PC-3 (cell line): ENCODE measurements around the gene IGF2BP2. TPM values are rescaled to one million over a fixed set of nuclear protein-coding genes. Genes with fewer than 3 reads are reported as not detected.

Source experiments
- ATAC-seq: fragments of 200-7000 bp; cut with Tn5 transposase; 2 replicates; pipeline ENCODE4 v1.9.1; 2020; ENCODE audit warnings: mild to moderate bottlenecking, moderate library complexity
- BruUV-seq: library from RNA; stranded (reverse); fragments of 400-500 nt; replicated peaks from 2 replicates; lab custom pipeline; 2021; lab: Mats Ljungman, UMichigan
- CTCF ChIA-PET: fragments of 300-600 bp; sonication (Branson Sonifier 250); formaldehyde crosslinking; loops from one replicate; lab custom pipeline; 2022; ENCODE audit warnings: antibody characterized with exemption; lab: Charles Lee
- POLR2A ChIA-PET: fragments of 300-600 bp; sonication (Branson Sonifier 250); formaldehyde crosslinking; loops from one replicate; lab custom pipeline; 2022; ENCODE audit warnings: antibody characterized with exemption; ENCODE audit not compliant: unreplicated experiment; lab: Charles Lee
- DNase-seq: peaks from one replicate; pipeline ENCODE4 v3.0.0-alpha.2; 2015
- H2AFZ ChIP-seq: fragments of 300-600 bp; sonication (generic); 2 replicates; pipeline ENCODE4 v1.6.0; 2016; ENCODE audit warnings: antibody characterized with exemption, low read length
- H3F3A ChIP-seq: fragments of 300-600 bp; sonication (generic); one replicate; pipeline ENCODE4 v1.6.0; 2017; ENCODE audit warnings: antibody characterized with exemption, low read length, control low read depth, mild to moderate bottlenecking; ENCODE audit not compliant: unreplicated experiment
- H3K27ac ChIP-seq: fragments of 300-600 bp; sonication (generic); 2 replicates; pipeline ENCODE4 v1.5.1; 2016; ENCODE audit warnings: mild to moderate bottlenecking, low read length
- H3K27me3 ChIP-seq: fragments of 300-600 bp; sonication (generic); 2 replicates; pipeline ENCODE4 v1.6.1; 2016; ENCODE audit warnings: low read length, mixed read lengths
- H3K36me3 ChIP-seq: fragments of 300-600 bp; sonication (generic); 2 replicates; pipeline ENCODE4 v1.6.1; 2016; ENCODE audit warnings: low read depth, mixed run types, low read length, mixed read lengths
- H3K4me1 ChIP-seq: fragments of 300-600 bp; sonication (generic); 2 replicates; pipeline ENCODE4 v1.5.1; 2016; ENCODE audit warnings: low read length; ENCODE audit not compliant: insufficient read depth
- H3K4me2 ChIP-seq: fragments of 300-600 bp; sonication (generic); 2 replicates; pipeline ENCODE4 v1.6.0; 2016; ENCODE audit warnings: low read length
- H3K4me3 ChIP-seq: fragments of 300-600 bp; sonication (generic); 2 replicates; pipeline ENCODE4 v1.5.1; 2016; ENCODE audit warnings: mild to moderate bottlenecking, low read length, mixed read lengths
- H3K79me2 ChIP-seq: fragments of 300-600 bp; sonication (generic); 2 replicates; pipeline ENCODE4 v1.6.1; 2017; ENCODE audit warnings: low read length, mixed read lengths
- H3K9ac ChIP-seq: fragments of 300-600 bp; sonication (generic); 2 replicates; pipeline ENCODE4 v1.6.0; 2016; ENCODE audit warnings: mild to moderate bottlenecking, low read length
- H3K9me2 ChIP-seq: fragments of 300-600 bp; sonication (generic); replicated peaks from 2 replicates; pipeline ENCODE4 v1.6.1; 2016; ENCODE audit warnings: mixed run types, low read length, mixed read lengths
- H3K9me3 ChIP-seq: fragments of 300-600 bp; sonication (generic); 2 replicates; pipeline ENCODE4 v1.6.1; 2016; ENCODE audit warnings: low read length, mixed read lengths
- H4K20me1 ChIP-seq: fragments of 300-600 bp; sonication (generic); 2 replicates; pipeline ENCODE4 v1.6.1; 2016; ENCODE audit warnings: low read length, mixed read lengths
- EZH2 ChIP-seq: fragments of 300-600 bp; sonication (generic); IDR thresholded peaks from one replicate; pipeline ENCODE4 v1.6.1; 2017; ENCODE audit warnings: antibody characterized with exemption, mild to moderate bottlenecking, low read length; ENCODE audit not compliant: unreplicated experiment
- EZH2phosphoT487 ChIP-seq: fragments of 300-600 bp; sonication (generic); IDR thresholded peaks from 2 replicates; pipeline ENCODE4 v1.6.1; 2018; ENCODE audit warnings: mild to moderate bottlenecking, antibody characterized with exemption, low read length, borderline replicate concordance
- intact Hi-C: fragments of 100-400 bp; cut with micrococcal nuclease; formaldehyde crosslinking; loops from 2 replicates; pipeline ENCODE4 v1.9.0; 2023
- total RNA-seq: library from RNA; depleted of rRNA; stranded (reverse); fragments of >200 nt; gene quantifications from 2 replicates; pipeline ENCODE4 v1.2.3, GENCODE V29; 2014
- TF ChIP-seq, protein P1 (sequence below): fragments of 300-600 bp; sonication (generic); conservative IDR thresholded peaks from 2 replicates; pipeline ENCODE4 v1.5.1; 2017; ENCODE audit warnings: antibody characterized with exemption, low read depth, mild to moderate bottlenecking, low read length

IGF2BP2 gene
- total RNA-seq, 1 experiment from 2014 or later, result 81.2 TPM

DNA sequence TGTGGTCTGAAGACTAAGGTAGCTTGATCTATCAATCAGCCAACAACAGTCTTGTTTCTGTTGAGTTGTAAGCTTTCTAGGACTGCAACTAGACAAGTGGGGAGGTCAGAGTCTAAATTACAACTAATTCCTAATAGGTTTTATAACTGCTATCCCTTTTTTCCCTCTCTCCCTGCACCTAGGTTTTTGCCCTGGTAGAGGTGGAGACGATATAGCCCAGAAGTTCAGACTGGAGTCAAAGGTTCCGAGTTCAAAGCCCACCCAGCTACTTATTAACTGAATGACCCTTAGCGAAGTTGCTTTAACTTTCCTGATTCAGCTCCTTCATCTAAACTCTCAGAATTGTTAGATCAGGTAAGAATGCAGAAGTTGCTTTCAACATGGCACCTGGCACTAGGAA is 100.6 kb downstream of the IGF2BP2 start:
- Histone ChIP-seq H3F3A (peaks cover 5% of the 10 kb centered on the region), H3K4me2 (no peak overlapping the region), H3K79me2 (peaks cover 89% of the 10 kb centered on the region), H4K20me1 (no peaks in the 10 kb centered on the region), H3K36me3 (peaks cover 16% of the 10 kb centered on the region; the same call in 1 of the 2 replicates), H2AFZ (no peak overlapping the region), H3K9ac (no peak overlapping the region), H3K4me1 (peaks cover 32% of the 10 kb centered on the region), H3K4me3 (no peak overlapping the region), H3K9me3 (no peaks in the 10 kb centered on the region), H3K27me3 (no peaks in the 10 kb centered on the region), H3K9me2 (no peaks in the 10 kb centered on the region), H3K27ac (no peak overlapping the region)
- DNase-seq (no peak), ATAC-seq (no peak)
- no TSS peak for BruUV-seq
- TF ChIP-seq, protein P1, sequence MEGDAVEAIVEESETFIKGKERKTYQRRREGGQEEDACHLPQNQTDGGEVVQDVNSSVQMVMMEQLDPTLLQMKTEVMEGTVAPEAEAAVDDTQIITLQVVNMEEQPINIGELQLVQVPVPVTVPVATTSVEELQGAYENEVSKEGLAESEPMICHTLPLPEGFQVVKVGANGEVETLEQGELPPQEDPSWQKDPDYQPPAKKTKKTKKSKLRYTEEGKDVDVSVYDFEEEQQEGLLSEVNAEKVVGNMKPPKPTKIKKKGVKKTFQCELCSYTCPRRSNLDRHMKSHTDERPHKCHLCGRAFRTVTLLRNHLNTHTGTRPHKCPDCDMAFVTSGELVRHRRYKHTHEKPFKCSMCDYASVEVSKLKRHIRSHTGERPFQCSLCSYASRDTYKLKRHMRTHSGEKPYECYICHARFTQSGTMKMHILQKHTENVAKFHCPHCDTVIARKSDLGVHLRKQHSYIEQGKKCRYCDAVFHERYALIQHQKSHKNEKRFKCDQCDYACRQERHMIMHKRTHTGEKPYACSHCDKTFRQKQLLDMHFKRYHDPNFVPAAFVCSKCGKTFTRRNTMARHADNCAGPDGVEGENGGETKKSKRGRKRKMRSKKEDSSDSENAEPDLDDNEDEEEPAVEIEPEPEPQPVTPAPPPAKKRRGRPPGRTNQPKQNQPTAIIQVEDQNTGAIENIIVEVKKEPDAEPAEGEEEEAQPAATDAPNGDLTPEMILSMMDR, result no peak
- TF ChIP-seq EZH2 (no peak), EZH2phosphoT487 (no peak)
- intact Hi-C loops, result no loop called here
- CTCF ChIA-PET, result no interaction called here
- POLR2A ChIA-PET, result no interaction called here

DNA sequence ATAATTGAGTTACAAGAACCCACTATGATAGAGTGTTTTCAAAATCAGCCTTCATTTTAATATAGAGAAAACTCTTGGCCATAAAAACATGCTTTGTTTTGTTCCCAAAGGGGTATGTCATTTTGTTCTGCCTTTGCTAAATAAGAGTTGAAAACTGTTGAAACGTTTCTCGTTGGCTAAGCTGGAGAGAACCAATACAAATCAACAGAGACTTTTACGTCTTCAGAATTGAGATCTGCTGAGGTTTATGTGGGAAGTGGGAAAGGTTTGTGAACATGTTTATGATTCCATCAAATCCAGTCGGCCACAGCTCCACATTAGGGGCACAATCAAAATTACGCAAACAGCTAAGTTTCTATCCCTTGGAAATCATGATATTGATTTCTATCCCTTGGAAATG is 102.0 kb downstream of the IGF2BP2 start:
- no peak overlapping the region for H3K4me3 ChIP-seq
- no peak for DNase-seq
- no peak overlapping the region for H3K9ac ChIP-seq
- POLR2A ChIA-PET, result no interaction called here
- CTCF ChIA-PET, result no interaction called here
- no peaks in the 10 kb centered on the region for H3K9me2 ChIP-seq
- no TSS peak for BruUV-seq
- no peak overlapping the region for H3K4me2 ChIP-seq
- no peak overlapping the region for H3K27ac ChIP-seq
- H3K27me3 ChIP-seq, result no peaks in the 10 kb centered on the region
- H3F3A ChIP-seq, result no peaks in the 10 kb centered on the region
- TF ChIP-seq, protein P1, result no peak
- peaks cover 90% of the 10 kb centered on the region for H3K79me2 ChIP-seq
- no peak overlapping the region for H2AFZ ChIP-seq
- H3K4me1 ChIP-seq, result peaks cover 18% of the 10 kb centered on the region
- ATAC-seq, result no peak
- H3K9me3 ChIP-seq, result no peaks in the 10 kb centered on the region
- intact Hi-C loops, result no loop called here
- no peaks in the 10 kb centered on the region for H4K20me1 ChIP-seq
- H3K36me3 ChIP-seq, result peaks cover 16% of the 10 kb centered on the region; the same call in 1 of the 2 replicates

DNA sequence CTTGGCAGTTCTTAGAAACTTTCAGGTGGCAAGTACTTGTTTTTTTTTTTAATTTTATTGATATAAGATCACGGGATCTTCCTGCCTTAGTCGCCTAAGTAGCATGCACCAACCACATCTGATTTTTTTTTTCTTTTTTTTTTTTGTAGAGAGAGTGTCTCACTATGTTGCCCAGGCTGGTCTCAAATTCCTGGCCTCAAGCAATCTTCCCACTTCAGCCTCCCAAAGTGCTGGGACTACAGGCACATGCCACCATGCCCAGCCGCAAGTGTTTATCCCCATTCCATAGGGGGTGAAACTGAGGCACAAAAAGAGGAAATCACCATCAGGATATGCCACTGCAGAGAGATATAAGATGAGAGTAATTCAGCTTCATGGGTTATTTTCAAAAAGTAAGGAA is 102.9 kb downstream of the IGF2BP2 start:
- DNase-seq (no peak), ATAC-seq (no peak)
- H3K4me2 ChIP-seq, result no peak overlapping the region
- ChIA-PET POLR2A (interaction anchor here (0.5 kb wide), 1 partner anchor 15 kb away, joined by 3 read pairs; no protein-coding TSS in a partner anchor), CTCF (no interaction called here)
- no peaks in the 10 kb centered on the region for H3K9me2 ChIP-seq
- peaks cover 90% of the 10 kb centered on the region for H3K79me2 ChIP-seq
- intact Hi-C loops, result no loop called here
- TF ChIP-seq EZH2phosphoT487 (no peak), EZH2 (no peak)
- TF ChIP-seq, protein P1, result no peak
- H3K27ac ChIP-seq, result no peak overlapping the region
- no peak overlapping the region for H2AFZ ChIP-seq
- H3F3A ChIP-seq, result no peaks in the 10 kb centered on the region
- peaks cover 18% of the 10 kb centered on the region for H3K4me1 ChIP-seq
- H4K20me1 ChIP-seq, result no peaks in the 10 kb centered on the region
- H3K9me3 ChIP-seq, result no peaks in the 10 kb centered on the region
- H3K9ac ChIP-seq, result no peak overlapping the region
- no TSS peak for BruUV-seq
- H3K27me3 ChIP-seq, result no peaks in the 10 kb centered on the region
- no peak overlapping the region for H3K4me3 ChIP-seq
- H3K36me3 ChIP-seq, result peaks cover 16% of the 10 kb centered on the region; the same call in 1 of the 2 replicates
